ENCODE data around the gene RPH3AL. TPM values are rescaled to one million over a fixed set of nuclear protein-coding genes. Genes with fewer than 3 reads are reported as not detected.

The RPH3AL gene
- total RNA-seq, 1 experiment from 2014 or later, result 3.0 TPM

DNA sequence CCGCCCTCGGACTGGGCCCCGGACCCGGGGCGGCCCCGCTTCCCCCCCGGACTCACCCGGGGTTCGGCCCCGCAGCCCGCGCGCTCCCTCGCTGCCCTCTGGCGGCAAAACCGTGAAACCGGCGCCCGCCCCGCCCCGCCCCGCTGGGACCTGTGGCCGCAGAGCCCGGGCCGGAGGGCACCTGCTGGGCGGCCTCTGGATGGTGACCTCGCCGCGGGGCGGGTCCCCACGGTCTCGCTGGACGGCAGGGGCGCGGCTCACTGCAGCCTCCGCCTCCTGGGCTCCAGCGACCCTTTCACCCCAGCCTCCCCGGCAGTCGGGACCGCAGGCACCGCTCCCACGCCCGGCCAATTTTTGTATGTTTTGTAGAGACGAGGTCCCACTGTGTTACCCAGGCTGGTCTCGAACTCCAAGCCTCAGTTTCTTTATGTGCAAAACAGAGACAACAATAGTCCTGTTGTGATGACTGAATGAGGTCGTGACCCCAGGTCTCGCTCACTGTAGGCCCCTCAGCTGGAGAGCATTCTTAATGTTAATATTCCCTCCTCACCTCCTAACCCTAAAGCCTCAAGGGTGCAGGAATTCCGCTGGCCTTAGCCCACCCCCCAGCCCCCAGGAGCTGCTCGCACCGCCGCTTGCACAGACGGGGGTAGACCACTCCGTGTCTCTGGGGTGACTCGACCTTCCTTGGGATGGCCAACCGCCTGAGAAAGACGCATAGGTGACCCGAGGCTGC is 33.7 kb upstream of the RPH3AL start:
- H3K14ac ChIP-seq (ENCODE audit: insufficient read depth, low read length), result no peak overlapping the region
- no peaks in the 10 kb centered on the region for H4K20me1 ChIP-seq (ENCODE audit: control insufficient read depth, insufficient read depth, insufficient read length)
- H2BK120ac ChIP-seq (ENCODE audit: low read depth, low read length, poor library complexity, severe bottlenecking), result no peak overlapping the region
- TF ChIP-seq, protein P1, sequence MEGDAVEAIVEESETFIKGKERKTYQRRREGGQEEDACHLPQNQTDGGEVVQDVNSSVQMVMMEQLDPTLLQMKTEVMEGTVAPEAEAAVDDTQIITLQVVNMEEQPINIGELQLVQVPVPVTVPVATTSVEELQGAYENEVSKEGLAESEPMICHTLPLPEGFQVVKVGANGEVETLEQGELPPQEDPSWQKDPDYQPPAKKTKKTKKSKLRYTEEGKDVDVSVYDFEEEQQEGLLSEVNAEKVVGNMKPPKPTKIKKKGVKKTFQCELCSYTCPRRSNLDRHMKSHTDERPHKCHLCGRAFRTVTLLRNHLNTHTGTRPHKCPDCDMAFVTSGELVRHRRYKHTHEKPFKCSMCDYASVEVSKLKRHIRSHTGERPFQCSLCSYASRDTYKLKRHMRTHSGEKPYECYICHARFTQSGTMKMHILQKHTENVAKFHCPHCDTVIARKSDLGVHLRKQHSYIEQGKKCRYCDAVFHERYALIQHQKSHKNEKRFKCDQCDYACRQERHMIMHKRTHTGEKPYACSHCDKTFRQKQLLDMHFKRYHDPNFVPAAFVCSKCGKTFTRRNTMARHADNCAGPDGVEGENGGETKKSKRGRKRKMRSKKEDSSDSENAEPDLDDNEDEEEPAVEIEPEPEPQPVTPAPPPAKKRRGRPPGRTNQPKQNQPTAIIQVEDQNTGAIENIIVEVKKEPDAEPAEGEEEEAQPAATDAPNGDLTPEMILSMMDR (conservative IDR thresholded peaks at IDR 0.05), result peak; percentile 72
- H3K56ac ChIP-seq (ENCODE audit: insufficient read length, low read depth, low read length), result no peak overlapping the region
- H2BK12ac ChIP-seq (ENCODE audit: insufficient read length, low read depth, low read length), result no peak overlapping the region
- peak overlapping the region; percentile 58 to 82 for H3K4me3 Mint-ChIP-seq
- H3K36me3 Mint-ChIP-seq (ENCODE audit: insufficient read depth in 1 of 3, low read depth in 3 of 3), result peaks cover 3 to 11% (median 5%) of the 10 kb centered on the region in 3 experiments; a peak in 6 of 7 replicates
- no peak overlapping the region for H3K27ac ChIP-seq (ENCODE audit: insufficient read length, low read depth, low read length)
- WGBS (ENCODE audit: extremely low coverage, insufficient read length, low lambda C conversion rate), result no CpG with 5 or more reads among the region's 57 CpGs
- peak overlapping the region; percentile 43 for H3K4me2 ChIP-seq (ENCODE audit: insufficient read depth, insufficient read length, low read length)
- H4K5ac ChIP-seq (ENCODE audit: insufficient read length, low read depth, low read length), result no peak overlapping the region
- H3K4me1 Mint-ChIP-seq, result peaks cover 34 to 49% of the 10 kb centered on the region in 2 experiments
- DNase-seq, result peak; percentile 86
- H2AFZ ChIP-seq (ENCODE audit: low read length), result no peak overlapping the region
- H3K4ac ChIP-seq (ENCODE audit: low read depth, low read length), result no peak overlapping the region
- no peaks in the 10 kb centered on the region for H3K79me2 ChIP-seq (ENCODE audit: insufficient read depth, low read length)
- H3K18ac ChIP-seq (ENCODE audit: insufficient read length, low read depth, low read length), result no peak overlapping the region
- no peak overlapping the region for H3K23ac ChIP-seq (ENCODE audit: insufficient read length, low read depth, low read length)
- no peak overlapping the region for H2AK5ac ChIP-seq (ENCODE audit: insufficient read length, low read length)
- no peaks in the 10 kb centered on the region for H3K9me3 ChIP-seq (ENCODE audit: control insufficient read depth, low read depth, low read length)
- H2BK15ac ChIP-seq (ENCODE audit: low read depth, low read length), result no peak overlapping the region
- peaks cover 4% of the 10 kb centered on the region for H3K23me2 ChIP-seq (ENCODE audit: insufficient read length, low read depth, low read length, poor library complexity, severe bottlenecking)
- no peak overlapping the region for H2BK5ac ChIP-seq (ENCODE audit: insufficient read length, low read length)
- H2BK20ac ChIP-seq (ENCODE audit: low read depth, low read length, poor library complexity, severe bottlenecking), result no peak overlapping the region
- H3K9ac ChIP-seq (ENCODE audit: extremely low read depth, insufficient read length, low read length), result no peak overlapping the region
- H4K91ac ChIP-seq (ENCODE audit: insufficient read length, low read depth, low read length), result no peak overlapping the region
- peaks cover 10% of the 10 kb centered on the region; the same call in 1 of the 2 replicates for H3K27me3 ChIP-seq (ENCODE audit: insufficient read depth, low read length)
- peaks cover 79% of the 10 kb centered on the region for H3K27me3 Mint-ChIP-seq (ENCODE audit: low read depth)
- no peak overlapping the region for H3T11ph ChIP-seq (ENCODE audit: low read length)
- H3K4me1 ChIP-seq (ENCODE audit: insufficient read depth, low read length), result no peaks in the 10 kb centered on the region; the same call in 1 of the 2 replicates
- H3K79me1 ChIP-seq (ENCODE audit: insufficient read depth, low read depth, low read length, poor library complexity, severe bottlenecking), result no peaks in the 10 kb centered on the region
- H3K9me3 Mint-ChIP-seq, result peaks cover 7 to 14% of the 10 kb centered on the region in 2 experiments
- H4K8ac ChIP-seq (replicated peaks; ENCODE audit: insufficient read length, low read depth, low read length), result no peak overlapping the region
- 0 out of 7 replicates have a peak overlapping the region, but pooled peaks of 2 of the 3 experiments have one; percentile 31 to 40 for H3K27ac Mint-ChIP-seq

Data from H9 (cell line).